VCaP (cell line): ENCODE measurements around the gene ROBO2.

Experiments used
- H3K27ac ChIP-seq: fragments of 450-650 bp; 2 replicates; pipeline ENCODE4 v1.5.1; 2017
- TF ChIP-seq, protein P1 (sequence below): fragments of 450-650 bp; conservative IDR thresholded peaks from 2 replicates; pipeline ENCODE4 v1.5.1; 2017; ENCODE audit warnings: mild to moderate bottlenecking, moderate library complexity

Gene ROBO2

DNA sequence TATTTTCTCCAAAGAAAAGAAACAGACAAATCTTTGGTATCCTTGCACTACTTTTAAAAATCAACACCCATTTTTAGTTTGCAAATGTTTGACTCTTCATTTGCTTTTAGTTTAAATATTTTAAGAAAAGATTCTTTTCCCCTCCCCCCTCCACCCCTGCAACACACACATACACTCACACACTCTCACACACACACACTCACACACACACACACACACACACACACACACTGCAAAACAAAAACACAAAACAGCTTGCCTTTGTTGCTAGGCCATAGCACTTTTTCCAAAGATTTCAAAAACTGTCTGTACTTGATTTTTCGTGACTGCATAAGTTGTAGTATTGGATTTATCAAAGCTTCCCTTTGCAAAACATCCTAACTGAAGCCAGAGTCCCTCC, 26.9 kb downstream of the ROBO2 start:
- TF ChIP-seq, protein P1, sequence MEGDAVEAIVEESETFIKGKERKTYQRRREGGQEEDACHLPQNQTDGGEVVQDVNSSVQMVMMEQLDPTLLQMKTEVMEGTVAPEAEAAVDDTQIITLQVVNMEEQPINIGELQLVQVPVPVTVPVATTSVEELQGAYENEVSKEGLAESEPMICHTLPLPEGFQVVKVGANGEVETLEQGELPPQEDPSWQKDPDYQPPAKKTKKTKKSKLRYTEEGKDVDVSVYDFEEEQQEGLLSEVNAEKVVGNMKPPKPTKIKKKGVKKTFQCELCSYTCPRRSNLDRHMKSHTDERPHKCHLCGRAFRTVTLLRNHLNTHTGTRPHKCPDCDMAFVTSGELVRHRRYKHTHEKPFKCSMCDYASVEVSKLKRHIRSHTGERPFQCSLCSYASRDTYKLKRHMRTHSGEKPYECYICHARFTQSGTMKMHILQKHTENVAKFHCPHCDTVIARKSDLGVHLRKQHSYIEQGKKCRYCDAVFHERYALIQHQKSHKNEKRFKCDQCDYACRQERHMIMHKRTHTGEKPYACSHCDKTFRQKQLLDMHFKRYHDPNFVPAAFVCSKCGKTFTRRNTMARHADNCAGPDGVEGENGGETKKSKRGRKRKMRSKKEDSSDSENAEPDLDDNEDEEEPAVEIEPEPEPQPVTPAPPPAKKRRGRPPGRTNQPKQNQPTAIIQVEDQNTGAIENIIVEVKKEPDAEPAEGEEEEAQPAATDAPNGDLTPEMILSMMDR = no peak

DNA sequence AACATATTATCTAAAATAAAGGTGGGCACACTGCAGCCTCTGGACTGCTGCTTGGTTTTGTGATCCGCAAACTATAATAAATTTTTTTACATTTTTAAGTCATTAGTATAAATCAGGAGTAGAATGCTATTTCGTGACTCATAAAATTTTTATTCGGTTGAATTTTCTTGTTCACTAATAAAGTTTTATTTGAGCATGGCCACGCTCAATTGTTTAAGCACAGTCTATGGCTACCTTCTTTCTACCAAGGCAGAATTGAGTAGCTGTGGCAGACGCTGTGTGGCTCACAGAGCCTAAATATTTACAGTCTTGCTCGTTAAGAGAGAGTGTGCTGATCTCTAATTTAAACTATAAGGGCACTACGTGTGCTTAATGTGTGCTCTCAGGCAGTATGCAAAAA, 28.9 kb downstream of the ROBO2 start:
- no peak overlapping the region for H3K27ac ChIP-seq
- TF ChIP-seq, protein P1 = no peak

More for the DNA sequence above, 26.9 kb downstream of the ROBO2 start:
- H3K27ac ChIP-seq = no peak overlapping the region

DNA sequence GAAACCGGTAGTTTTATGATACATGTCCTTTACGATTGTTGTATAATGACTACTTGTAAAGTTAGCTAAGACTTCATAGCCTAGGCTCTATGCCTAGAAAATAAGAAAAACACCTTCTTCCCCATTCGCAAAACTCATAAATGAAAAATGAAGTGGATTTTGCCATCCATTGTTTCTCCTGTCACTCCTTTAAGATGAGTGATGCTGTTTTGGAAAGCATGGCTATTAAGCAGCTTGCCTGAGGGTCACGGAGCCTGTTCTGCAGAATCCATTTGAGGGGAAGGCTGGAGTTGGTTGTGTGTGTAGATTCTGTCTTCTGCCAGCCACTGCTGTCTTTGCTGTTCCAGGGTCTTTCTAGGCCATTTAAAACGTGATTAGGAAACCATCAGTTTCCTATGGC, 31.5 kb downstream of the ROBO2 start:
- H3K27ac ChIP-seq = no peak overlapping the region
- TF ChIP-seq, protein P1 = no peak

DNA sequence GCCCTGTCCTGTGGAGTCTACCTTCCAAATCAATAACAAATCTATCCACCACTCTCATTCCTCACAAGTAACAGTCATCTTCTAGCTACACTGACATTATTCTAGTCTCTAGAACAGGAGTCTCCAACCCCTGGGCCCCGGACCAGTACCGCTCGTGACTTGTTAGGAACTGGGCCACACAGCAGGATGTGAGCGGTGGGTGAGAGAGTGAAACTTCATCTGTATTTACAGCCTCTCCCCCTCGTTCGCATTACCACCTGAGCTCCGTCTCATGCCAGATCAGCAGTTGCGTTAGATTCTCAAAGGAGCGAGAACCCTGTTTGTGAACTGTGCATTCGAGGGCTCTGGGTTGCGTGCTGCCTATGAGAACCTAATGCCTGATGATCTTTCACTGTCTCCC, 31.9 kb downstream of the ROBO2 start:
- H3K27ac ChIP-seq = no peak overlapping the region
- TF ChIP-seq, protein P1 = no peak

DNA sequence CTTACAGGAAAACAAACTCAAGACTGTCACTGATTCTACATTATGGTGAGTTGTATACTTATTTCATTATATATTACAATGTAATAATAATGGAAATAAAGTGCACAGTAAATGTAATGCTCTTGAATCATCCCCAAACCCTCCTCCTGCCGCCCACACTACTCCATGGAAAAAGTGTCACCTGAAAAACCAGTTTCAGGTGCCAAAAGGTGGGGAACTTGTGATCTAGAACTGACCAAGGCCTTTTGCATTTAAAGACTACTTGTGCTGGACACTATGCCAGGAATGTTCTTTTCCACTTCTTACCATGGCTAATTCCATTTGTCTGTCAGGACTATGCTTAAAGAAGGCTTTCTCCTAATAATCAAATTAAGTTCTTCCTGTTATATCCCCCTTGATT, 32.3 kb downstream of the ROBO2 start:
- TF ChIP-seq, protein P1 = no peak
- no peak overlapping the region for H3K27ac ChIP-seq

DNA sequence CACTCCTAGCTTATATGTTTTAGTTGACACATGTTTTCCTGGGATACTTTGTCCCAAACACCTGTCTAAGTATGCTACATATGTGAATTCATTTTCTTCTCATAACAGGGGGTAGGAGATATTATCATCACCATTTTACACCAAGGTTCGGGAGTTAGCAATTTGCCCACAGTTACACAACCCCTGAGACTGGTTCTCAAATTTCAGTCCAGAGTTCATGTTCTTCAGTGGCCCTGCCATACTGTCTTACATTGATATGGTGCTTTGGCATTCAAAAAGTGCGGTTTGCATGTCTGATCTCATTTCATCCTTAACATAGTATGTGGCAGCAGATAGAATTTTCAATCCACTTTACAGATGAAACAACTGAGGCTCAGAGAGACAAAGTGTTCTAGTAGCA, 38.4 kb downstream of the ROBO2 start:
- TF ChIP-seq, protein P1 = no peak

DNA sequence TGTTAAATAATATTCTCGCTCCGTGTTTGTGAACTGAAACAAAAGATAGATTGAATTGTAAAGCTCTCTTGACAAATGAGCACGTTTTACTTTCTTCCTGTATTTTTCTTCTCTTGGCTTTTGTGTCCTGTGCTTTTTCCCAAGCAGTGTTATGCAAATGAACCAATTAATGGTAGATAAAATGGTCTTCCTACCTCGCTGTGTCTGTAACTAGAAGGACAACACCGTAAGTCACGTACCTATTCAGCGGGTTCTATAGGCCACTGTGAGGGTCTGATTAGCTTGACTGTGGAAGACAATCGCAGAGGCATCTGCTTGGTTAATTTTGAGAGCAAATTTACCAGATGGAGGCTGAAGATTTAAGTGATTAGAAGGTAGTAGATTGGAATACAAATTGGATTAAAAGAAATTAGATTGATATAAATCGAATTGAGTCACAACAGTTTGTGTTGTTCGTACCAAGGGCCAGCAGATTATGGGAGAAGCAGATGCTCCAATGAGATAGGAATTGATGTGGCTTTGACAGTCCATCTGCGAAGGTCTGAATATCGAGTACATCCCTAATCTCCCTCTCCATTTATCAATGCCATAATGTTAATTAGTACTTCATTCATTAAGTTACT, 40.2 kb downstream of the ROBO2 start:
- TF ChIP-seq, protein P1 = no peak
- H3K27ac ChIP-seq = no peak overlapping the region

More for the DNA sequence above, 38.4 kb downstream of the ROBO2 start:
- H3K27ac ChIP-seq = no peak overlapping the region
